Parathyroid adenoma (tissue), 2 donors: ENCODE measurements around the gene SUSD1.

Experiments
- H2AFZ ChIP-seq: fragments of 300-600 bp; sonication (generic); one replicate; pipeline ENCODE4 v1.7.0; 2017; ENCODE audit warnings: antibody characterized with exemption, mild to moderate bottlenecking
- H3K27ac ChIP-seq: fragments of 300-600 bp; sonication (generic); one replicate; pipeline ENCODE4 v1.7.0; 2017
- H3K27me3 ChIP-seq: fragments of 300-600 bp; sonication (generic); one replicate; pipeline ENCODE4 v1.7.0; 2017; ENCODE audit warnings: low read length; ENCODE audit not compliant: control insufficient read depth, insufficient read depth
- H3K36me3 ChIP-seq: fragments of 300-600 bp; sonication (generic); one replicate; pipeline ENCODE4 v1.7.0; 2017; ENCODE audit warnings: low read length; ENCODE audit not compliant: control insufficient read depth, insufficient read depth
- H3K4me1 ChIP-seq: fragments of 300-600 bp; sonication (generic); one replicate; pipeline ENCODE4 v1.7.0; 2017; ENCODE audit warnings: control low read depth
- H3K4me2 ChIP-seq: fragments of 300-600 bp; sonication (generic); one replicate; pipeline ENCODE4 v1.7.0; 2017; ENCODE audit warnings: low read length
- H3K4me3 ChIP-seq: fragments of 300-600 bp; sonication (generic); one replicate; pipeline ENCODE4 v1.7.0; 2017; ENCODE audit warnings: low read depth, low read length
- H3K79me2 ChIP-seq: fragments of 300-600 bp; sonication (generic); one replicate; pipeline ENCODE4 v1.7.0; 2017; ENCODE audit warnings: control low read depth
- H3K9ac ChIP-seq: fragments of 300-600 bp; sonication (generic); one replicate; pipeline ENCODE4 v1.7.0; 2017; ENCODE audit warnings: mild to moderate bottlenecking
- H3K9me3 ChIP-seq: fragments of 300-600 bp; sonication (generic); one replicate; pipeline ENCODE4 v1.7.0; 2017; ENCODE audit warnings: low read length; ENCODE audit not compliant: control insufficient read depth
- TF ChIP-seq, protein P1 (sequence below): fragments of 300-600 bp; sonication (generic); IDR thresholded peaks from one replicate; pipeline ENCODE4 v1.7.0; 2017; ENCODE audit warnings: antibody characterized with exemption, mild to moderate bottlenecking
- donor health status: primary hyperparathyroidism.

The SUSD1 gene

DNA sequence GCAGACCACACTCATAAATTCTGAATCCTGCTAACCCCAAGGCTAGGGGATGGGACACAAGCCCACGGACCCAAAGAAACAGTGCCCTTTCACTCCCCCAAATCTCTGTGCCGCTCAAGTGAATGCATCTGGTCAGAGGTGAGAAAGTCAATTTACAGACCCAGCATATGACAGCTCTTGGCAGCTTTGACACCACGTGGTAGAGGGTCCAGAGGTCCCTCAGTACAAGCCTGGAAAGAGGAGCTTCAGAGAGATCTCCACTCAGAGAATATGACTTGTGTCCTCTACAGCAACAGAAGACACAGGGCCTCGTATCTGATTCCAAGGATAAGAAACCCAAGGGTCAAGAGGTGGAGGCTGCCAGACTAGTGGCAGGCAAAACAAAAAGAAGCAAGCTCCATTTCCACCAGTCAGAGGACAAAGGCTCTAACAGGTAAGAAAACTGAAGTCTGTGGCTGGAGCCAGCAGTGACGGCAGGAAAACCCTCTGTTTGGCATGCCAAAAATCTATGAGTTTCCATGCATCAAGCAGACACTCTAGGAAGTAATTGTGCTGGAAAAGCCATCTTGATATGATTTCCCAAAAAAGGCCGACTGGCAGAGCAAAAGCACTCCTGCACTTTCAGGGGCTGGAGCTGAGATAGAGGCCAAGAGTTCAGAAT lies 139.8 kb downstream of the SUSD1 start:
- H3K4me1 ChIP-seq = no peaks in the 10 kb centered on the region
- TF ChIP-seq, protein P1, sequence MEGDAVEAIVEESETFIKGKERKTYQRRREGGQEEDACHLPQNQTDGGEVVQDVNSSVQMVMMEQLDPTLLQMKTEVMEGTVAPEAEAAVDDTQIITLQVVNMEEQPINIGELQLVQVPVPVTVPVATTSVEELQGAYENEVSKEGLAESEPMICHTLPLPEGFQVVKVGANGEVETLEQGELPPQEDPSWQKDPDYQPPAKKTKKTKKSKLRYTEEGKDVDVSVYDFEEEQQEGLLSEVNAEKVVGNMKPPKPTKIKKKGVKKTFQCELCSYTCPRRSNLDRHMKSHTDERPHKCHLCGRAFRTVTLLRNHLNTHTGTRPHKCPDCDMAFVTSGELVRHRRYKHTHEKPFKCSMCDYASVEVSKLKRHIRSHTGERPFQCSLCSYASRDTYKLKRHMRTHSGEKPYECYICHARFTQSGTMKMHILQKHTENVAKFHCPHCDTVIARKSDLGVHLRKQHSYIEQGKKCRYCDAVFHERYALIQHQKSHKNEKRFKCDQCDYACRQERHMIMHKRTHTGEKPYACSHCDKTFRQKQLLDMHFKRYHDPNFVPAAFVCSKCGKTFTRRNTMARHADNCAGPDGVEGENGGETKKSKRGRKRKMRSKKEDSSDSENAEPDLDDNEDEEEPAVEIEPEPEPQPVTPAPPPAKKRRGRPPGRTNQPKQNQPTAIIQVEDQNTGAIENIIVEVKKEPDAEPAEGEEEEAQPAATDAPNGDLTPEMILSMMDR = no peak
- H3K36me3 ChIP-seq = no peaks in the 10 kb centered on the region
- H3K4me2 ChIP-seq = no peak overlapping the region
- H3K9me3 ChIP-seq = no peaks in the 10 kb centered on the region
- H3K27ac ChIP-seq = no peak overlapping the region
- no peaks in the 10 kb centered on the region for H3K27me3 ChIP-seq
- no peak overlapping the region for H3K4me3 ChIP-seq
- no peak overlapping the region for H3K9ac ChIP-seq
- H3K79me2 ChIP-seq = no peaks in the 10 kb centered on the region
- no peak overlapping the region for H2AFZ ChIP-seq

DNA sequence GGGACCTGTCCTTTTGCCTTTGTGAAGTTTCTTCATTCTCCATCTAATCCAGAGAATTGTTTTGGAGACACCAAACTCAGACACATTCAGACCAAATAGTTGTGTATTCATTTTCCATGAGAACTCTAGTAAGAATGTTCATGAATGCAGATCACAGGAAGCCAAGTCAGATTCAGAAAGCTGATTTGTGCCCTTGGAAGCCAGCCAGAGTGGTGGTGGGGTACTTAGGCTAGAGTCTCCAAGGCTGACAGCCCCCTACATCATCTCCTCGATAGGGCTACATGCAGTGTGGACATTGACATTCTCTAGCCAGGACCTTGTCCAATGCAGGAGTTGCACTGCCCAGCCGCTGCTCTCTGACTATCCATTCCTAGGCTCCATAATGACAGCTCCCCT lies 140.9 kb downstream of the SUSD1 start:
- Histone ChIP-seq H3K36me3 (no peaks in the 10 kb centered on the region), H2AFZ (no peak overlapping the region), H3K27me3 (no peaks in the 10 kb centered on the region), H3K27ac (no peak overlapping the region), H3K9ac (no peak overlapping the region), H3K4me1 (no peaks in the 10 kb centered on the region), H3K4me2 (no peak overlapping the region), H3K9me3 (no peaks in the 10 kb centered on the region), H3K79me2 (no peaks in the 10 kb centered on the region), H3K4me3 (no peak overlapping the region)
- TF ChIP-seq, protein P1 = no peak

DNA sequence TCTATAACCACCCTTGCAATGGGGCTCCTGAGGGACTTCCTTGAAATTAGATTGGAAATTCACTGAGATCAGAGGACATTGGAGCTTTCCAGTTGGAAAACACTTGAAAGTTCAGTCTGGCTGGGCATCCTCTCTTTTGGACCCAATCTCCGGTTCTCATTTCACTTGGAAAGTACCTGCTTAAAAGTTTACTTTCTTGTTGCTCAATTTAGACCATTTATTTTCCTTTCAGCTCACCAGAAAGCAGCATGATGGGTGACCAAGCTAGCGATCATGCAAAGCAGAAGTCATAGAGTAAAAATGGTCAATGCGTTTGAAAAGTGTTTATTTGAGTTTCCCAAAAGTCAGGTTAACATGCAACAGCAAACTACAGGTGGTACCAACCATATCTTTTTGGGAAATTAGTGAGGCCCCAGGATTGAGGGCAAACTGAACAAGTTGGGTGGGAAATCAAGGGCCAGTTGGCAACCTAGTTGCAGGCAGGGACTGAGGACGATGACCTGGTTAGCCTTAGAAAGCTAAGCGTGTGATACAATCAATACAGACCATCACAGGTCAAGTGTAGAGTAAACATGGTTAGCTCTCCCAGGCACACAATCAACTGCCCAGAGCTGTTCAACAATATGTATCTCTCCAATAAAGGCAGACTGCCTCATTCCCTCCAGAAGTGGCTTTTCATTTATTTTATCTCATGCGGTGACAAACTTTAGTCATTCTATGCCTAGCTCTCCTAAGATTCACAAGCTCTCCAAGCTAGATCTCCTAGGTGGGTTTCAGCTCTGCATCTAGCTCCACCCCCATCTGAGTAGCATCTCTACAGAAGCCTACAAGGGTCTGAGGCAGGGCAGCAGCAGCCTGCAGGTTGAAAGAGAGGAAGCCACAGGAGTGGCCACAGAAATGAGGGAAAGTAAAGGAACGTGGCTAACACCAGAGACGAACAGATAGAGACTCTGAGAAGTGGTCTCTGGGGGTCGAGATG lies 141.6 kb downstream of the SUSD1 start:
- H3K4me3 ChIP-seq = no peak overlapping the region
- no peaks in the 10 kb centered on the region for H3K79me2 ChIP-seq
- H3K9me3 ChIP-seq = no peaks in the 10 kb centered on the region
- TF ChIP-seq, protein P1 = no peak
- no peak overlapping the region for H3K27ac ChIP-seq
- H3K4me1 ChIP-seq = no peaks in the 10 kb centered on the region
- no peaks in the 10 kb centered on the region for H3K27me3 ChIP-seq
- H3K36me3 ChIP-seq = no peaks in the 10 kb centered on the region
- H2AFZ ChIP-seq = no peak overlapping the region
- H3K9ac ChIP-seq = no peak overlapping the region
- H3K4me2 ChIP-seq = no peak overlapping the region

DNA sequence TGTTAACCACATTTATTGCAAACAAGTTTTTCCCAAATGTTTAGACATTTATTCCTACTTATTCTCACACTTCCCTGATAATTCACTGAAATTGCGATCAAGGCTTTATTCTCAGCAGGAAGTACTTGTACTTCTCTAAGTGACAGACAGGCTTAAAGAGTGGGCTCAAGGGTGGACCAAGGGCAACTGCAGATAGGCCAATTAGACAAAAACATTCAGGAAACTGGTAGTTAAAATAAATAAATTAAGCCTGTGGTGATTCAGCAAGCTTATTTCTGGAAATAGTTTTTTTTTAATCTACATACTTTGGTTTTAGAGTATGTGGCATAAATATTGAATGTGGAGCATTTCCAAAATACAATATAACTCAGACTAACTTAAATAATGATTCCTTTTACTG lies 142.4 kb downstream of the SUSD1 start:
- Histone ChIP-seq H3K9me3 (no peaks in the 10 kb centered on the region), H3K79me2 (no peaks in the 10 kb centered on the region), H2AFZ (no peak overlapping the region), H3K36me3 (no peaks in the 10 kb centered on the region), H3K27ac (no peak overlapping the region), H3K4me2 (no peak overlapping the region), H3K4me3 (no peak overlapping the region), H3K4me1 (no peaks in the 10 kb centered on the region), H3K27me3 (no peaks in the 10 kb centered on the region), H3K9ac (no peak overlapping the region)
- TF ChIP-seq, protein P1 = no peak
